HG02610 (cell line): ENCODE data around the gene WDR48.

Experiments
- ATAC-seq: cut with Tn5 transposase; IDR thresholded peaks from one replicate; pipeline ENCODE4 v1.9.1; 2021; ENCODE audit warnings: mild to moderate bottlenecking, moderate library complexity; ENCODE audit not compliant: unreplicated experiment

The WDR48 gene

DNA sequence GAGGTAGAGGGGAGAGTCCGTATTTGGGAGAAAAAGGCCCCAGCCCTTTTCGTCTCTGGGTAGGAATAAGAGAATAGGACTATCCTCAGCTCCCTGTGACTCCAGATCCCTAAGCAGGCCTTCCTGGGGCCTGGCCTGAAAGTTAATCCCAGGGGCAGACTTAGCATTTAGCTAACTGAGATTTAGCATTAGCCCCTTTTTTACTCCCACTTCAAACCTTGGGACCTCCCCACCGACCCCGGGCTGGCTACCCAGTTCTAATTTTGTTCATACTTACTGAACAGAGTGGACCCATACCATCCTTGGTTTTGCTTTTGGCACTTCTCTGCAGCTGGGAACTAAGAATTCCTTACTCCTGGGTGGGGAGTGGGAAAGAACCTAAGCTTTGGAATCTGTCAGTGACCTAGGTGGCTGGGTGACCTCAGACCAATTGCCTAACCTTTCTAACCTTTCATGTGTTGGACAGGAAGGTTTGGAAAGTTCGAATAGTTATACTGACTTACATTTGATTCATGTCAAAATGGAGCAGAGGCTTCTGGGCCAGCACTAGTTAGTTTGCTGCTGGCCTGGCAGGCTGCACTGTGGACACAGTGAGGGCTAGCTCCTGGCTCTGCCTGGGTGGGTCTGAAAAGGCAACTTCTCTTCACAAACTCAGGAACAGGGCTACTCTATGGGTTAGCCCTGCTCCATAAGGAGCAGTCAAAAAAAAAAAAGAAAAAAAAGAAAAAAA, 67.3 kb downstream of the WDR48 start:
- ATAC-seq = no peak

DNA sequence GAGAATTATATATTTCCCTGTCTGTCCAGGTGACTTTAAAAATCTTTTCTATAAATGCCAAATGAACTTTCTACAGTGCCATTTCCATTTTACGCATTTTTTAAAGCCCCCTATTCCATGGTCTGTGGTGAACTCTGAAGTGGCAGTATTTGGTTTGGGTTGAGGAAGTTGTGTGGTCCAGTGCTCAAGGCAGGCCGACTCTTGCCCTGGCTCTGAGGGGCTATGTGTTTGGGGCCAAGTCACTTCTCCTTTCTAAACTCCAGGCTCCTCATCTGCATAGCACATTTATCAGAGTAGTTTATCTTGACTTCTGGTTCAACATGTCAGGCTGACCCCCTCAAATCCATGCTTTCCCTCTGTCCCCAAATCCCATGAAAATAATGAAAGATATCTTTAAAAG, 69.8 kb downstream of the WDR48 start:
- no peak for ATAC-seq

DNA sequence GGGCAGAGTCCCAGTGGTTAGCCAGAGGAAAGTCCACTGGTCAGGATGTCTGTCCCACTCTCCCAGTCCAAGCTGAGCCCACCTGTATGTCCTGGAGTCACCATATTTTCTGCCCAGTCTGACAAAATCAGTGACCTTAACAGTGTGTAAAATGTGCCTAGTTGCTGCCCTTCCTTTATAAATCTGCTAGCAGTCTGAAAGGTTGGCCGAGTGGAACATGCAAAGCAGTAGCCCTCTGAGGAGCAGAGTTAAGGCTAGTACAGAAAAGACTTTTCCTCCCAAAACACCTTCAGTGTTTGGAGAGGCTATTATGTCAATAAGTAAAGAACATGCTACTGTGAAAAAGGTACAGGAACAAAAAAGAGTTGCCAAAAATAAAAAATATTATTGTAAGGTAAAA, 71.0 kb downstream of the WDR48 start:
- ATAC-seq = peak; percentile 74

DNA sequence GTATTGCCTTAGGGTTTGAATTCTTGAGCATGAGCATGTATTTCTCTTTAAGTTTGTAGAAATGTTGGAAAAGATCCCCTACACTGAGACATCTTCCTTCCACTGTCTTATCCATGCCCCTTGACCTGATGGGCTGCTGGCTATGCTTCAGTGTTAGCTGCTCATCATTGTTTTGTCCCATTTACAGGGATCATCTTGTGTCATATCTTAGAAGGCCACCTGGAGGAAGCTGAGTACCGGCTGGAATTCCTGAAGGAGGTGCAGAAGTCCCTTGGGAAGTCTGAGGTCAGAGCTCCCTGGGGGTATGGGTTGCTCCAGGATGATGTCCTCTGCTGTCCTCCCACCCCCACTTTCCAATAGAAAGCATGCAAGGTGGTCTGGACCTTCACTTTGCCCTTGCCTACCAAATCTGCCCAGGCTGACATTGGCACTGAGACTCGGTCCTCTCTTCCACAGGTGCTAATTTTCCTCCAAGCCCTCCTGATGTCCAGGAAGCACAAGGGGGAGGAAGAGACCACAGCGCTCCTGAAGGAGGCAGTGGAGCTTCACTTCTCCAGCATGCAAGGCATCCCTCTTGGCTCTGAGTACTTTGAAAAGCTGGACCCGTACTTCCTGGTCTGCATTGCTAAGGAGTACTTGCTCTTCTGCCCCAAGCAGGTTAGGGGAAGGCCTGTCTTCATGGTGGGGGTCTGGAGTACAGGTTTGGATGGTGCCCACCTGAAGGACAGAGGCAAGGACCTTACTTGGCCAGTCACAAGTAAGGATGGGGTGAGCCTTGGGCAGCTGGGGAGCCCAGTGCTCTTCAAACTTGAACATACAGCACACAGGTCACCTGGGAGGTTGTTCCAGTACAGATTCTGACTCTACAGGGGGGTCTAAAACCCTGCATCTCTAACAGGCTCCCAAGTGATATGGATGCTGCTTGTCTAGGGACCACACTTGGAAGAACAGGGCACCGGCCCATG, 73.3 kb downstream of the WDR48 start:
- no peak for ATAC-seq

DNA sequence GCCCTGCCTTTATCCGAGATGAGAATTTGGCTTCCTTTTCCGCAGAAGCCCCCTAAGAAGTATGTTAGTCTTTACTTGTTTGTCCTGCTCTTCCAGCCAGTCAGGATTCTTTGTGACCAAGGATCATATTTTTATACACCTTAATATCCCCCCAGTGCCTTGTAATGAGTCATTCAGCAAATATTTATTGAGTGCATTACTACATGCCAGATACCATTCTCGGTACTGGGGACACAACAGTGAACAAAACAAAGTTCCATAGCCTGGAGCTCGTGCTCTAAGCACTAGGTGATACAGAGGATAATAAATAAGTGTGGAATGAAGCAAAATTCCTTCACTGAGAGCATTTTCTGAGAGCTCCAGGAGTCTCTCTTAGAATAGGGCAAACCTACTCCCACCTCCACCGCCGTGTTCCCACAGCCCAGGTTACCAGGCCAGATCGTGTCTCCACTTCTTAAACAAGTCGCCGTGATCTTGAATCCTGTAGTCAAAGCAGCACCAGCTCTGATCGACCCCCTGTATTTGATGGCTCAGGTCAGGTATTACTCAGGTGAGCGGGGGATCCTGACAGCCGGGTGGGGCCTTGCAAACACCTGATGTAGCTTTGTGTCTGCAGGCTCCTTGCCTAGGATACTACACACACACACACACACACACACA, 74.2 kb downstream of the WDR48 start:
- ATAC-seq = no peak

DNA sequence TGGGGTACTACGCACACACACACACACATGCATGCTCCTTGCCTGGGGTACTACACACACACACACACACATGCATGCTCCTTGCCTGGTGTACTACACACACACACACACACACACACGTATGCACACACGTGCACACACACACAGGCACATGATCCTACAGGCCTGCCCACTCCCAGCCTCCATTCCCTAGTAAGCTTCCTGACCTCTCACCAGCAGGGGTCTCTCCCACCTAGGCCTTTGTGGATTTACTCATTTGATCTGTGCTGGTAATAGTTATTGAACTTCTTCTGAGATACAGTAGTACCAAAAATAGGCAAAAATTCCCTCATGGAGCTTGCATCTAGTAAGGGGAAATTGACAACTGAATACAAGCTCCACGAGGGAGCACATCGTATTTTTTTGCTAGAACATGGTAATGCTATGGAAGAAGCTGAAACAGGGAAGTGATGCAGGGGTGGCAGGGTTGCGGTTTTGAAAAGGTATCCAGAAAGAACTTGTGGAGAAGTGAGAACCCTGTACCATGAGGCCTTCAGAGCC, 74.8 kb downstream of the WDR48 start:
- no peak for ATAC-seq

DNA sequence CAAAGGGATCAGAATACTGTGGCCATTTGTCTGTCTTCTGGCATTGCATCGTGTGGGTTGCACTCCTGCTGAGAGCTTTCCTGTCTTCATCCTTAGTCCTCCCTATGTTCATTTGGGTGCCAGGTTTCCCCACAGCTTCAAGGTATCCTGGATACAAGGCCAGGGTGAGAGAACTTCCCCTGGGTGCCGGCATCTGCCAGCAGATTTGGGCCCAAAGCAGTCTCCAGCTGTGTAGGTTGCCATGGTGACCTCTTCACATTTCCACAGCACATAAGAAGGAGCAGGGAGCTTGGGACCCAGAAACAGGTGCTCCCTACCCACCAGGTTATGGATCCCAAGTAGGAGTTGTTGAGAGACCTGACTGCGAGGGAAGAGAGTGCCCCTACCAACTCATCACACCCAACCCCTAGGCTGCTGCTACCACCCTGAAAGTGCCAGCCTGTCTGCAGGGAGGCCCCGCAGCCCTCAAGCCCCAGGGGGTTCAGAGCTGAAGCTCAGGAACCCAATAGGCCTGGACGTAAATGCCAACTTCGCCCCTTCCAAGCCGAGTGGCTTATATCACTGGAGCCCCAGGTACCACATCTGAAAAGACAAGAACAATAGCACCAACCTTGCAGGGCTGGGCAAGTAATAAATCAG, 75.6 kb downstream of the WDR48 start:
- no peak for ATAC-seq

DNA sequence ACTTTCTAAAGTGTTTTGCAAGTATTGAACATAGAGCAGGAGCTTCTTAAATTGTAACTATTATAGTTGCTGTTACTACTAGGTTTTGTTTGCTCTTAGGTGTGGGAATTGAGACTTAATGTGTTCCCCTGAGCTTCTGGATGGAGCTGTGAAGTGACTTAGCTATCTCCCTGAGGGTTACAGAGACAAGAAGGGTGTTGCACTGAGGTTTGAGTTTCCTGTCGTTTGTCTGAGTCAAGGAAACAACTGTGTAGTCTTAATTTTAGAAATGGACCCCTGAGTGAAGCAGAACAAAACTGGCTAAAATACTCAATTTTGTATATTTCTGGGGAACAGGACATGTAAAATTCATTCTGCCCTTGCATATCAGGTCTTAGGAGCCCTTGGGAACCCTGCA, 76.1 kb downstream of the WDR48 start:
- no peak for ATAC-seq

DNA sequence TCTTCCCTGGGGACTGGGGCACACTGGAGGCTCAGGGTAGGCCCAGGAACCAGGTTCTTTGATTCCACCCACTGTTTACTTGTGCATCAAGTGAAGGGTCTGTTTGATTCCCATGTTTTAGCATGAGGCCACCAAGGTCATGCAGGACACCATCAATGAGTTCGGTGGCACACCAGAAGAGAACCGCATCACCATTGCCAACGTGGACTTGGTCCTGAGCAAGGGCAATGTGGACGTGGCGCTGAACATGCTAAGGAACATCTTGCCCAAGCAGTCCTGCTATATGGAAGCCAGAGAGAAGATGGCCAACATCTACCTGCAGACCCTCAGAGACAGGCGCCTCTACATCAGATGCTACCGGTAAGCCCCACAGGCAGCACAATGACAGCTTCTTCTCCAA, 77.1 kb downstream of the WDR48 start:
- no peak for ATAC-seq

DNA sequence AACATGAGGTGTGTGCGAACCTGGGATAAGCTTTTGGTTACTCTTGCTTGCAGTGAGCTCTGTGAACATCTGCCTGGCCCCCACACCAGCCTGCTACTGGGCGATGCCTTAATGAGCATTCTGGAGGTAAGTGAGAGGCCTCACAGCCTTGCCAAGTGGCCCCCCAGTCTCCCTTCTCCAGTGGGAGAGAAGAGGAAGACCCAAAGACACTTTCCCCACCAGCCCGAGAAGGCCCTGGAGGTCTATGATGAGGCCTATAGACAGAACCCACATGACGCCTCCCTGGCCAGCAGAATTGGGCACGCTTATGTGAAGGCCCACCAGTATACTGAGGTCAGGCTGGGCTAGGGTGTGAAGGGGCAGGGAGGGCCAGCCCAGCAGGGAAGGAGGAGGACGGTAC, 78.2 kb downstream of the WDR48 start:
- no peak for ATAC-seq

DNA sequence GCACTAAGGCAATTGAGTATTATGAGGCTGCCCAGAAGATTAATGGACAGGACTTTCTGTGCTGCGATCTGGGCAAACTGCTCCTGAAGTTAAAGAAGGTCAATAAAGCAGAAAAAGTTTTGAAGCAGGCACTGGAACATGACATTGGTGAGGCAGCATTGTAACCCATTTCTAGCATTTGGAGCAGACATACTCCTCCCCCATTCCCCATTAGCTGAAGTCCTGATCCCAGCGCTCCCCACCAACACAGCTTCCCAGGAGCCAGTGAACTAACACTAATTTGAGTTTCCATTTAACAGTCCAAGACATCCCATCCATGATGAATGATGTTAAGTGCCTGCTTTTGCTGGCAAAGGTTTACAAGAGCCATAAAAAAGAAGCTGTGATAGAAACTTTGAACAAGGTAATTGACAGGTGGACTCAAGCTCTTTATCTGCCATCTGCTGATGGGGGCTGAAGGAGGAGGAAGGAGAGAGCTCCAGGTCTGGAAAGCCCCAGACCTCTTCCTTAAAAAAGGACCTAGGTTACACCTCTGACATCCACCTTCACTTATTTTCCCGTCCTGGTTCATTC, 79.0 kb downstream of the WDR48 start:
- no peak for ATAC-seq

DNA sequence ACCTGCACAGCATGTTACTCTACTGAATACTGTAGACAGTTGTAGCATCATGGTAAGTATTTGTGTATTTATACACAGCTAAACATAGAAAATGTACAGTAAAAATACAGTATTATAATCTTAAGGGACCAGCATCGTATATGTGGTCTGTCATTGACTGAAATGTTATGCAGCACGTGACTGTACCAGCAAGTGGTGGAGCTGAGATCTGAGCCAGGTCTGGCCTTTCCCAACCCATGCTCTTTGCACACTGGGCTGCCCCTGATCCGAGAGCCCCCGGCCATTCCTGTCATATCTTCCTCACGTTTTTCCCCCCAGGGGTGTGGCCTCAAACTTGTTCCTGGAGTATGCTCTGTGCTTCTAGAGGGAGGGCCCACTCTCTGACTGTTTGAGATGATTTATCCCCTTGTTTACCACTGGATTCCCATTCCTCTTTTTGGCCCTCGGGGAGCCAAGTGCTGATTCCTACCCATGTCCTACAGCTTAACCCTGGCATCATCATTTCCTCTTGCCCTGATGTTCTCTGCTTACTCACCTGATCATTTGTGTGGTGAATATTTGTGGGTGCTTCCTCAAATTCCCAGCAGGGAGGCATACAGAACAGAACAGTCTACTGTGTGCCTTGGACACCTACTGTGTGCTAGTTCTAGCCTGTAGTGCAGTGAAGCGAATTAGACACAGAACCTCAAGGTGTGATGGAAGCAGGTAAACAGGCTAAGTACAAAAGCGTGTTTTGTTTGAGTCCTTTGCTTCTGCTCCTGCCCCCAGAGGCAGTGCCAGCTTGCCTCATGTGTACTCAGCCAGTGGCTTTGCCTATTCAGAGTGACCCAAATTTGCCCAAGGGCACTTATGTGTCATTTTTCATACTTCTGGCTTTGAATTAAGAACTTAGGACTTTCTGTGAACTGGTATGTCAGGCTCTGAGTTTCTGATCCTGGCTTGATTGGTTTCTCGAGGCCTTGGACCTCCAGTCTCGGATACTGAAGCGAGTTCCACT, 80.6 kb downstream of the WDR48 start:
- no peak for ATAC-seq

DNA sequence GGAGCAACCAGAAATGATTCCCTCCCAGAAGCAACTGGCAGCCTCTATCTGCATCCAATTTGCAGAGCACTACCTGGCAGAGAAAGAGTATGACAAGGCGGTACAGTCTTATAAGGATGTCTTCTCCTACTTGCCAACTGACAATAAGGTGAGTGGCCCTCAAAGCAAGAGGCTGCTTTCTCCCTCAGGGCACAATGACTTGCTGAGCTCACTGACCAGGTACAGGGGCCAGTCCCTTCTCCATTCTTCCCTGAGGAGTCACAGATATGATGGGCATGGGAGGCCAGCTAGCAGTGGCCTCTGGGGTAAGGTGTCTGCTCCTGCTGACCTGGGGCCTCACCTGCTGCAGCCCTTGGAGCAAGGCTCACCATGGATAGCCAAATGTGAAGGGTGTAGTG, 81.3 kb downstream of the WDR48 start:
- ATAC-seq = no peak

DNA sequence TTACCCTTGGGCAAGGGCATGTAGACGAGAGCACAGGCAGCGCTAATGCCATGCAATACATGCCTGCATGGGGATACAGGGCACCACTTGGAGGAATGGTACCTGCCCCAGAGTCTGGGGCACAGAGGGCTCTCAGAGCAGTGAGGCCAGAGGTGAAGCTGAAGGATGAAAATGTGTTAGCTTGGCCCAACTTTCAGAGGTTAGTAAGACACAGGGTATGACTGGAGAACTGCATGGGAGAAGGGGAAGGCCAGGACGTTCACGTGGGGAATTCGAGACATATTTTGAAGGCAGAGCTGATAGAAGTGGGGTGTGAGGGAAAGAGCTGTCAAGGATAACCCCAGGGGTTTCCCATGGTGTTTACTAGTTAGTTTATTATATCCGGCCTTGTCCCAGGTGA, 82.0 kb downstream of the WDR48 start:
- ATAC-seq = no peak

DNA sequence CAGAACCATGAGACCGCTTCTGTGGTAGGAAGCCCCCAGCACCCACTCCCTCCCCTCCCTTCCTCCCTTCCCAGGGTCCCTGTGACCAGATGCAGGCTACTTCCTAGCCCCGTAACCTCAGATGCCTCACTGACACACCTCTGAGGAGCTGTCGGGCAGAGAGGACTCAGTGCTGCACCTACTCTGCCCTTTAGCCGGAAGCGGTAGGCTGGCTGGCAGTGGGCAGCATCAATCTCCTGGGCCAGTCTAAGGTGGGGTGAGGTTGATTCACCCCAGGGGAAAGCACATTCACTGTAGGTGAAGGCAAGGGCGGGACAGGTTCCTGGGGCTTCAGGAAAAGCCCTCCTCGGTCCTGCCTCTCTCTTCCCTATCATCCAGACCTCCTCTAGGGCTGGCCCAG, 82.5 kb downstream of the WDR48 start:
- ATAC-seq = no peak

DNA sequence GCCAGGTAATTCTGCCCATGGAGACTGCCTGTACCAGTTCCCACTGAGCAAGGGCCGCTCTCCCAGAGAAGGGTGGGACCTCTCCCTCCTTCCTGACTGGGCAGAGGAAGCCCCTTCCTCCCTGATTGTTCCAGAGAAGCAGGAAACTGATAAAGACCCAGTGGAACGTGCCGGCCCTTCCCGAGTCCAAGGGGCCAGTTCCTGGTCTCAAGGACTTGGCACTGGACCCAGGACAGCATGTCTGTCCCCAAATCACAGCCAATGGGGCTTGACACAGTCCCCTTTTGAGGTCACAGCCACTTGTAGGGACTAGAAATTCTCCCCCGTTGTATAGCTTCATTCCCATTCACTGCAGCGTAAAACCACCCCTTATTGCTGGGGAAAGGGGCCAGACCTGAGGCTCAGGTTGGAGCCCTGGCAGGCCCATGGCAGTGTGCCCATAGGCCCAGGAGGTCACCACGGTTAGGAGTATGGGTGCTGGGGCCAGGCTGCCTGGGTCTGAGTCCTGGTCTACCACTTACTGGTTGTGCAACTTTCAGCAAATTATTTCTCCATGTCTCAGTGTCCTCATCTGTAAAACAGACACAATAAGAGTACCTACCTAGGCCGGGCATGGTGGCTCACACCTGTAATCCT, 83.5 kb downstream of the WDR48 start:
- ATAC-seq = no peak

DNA sequence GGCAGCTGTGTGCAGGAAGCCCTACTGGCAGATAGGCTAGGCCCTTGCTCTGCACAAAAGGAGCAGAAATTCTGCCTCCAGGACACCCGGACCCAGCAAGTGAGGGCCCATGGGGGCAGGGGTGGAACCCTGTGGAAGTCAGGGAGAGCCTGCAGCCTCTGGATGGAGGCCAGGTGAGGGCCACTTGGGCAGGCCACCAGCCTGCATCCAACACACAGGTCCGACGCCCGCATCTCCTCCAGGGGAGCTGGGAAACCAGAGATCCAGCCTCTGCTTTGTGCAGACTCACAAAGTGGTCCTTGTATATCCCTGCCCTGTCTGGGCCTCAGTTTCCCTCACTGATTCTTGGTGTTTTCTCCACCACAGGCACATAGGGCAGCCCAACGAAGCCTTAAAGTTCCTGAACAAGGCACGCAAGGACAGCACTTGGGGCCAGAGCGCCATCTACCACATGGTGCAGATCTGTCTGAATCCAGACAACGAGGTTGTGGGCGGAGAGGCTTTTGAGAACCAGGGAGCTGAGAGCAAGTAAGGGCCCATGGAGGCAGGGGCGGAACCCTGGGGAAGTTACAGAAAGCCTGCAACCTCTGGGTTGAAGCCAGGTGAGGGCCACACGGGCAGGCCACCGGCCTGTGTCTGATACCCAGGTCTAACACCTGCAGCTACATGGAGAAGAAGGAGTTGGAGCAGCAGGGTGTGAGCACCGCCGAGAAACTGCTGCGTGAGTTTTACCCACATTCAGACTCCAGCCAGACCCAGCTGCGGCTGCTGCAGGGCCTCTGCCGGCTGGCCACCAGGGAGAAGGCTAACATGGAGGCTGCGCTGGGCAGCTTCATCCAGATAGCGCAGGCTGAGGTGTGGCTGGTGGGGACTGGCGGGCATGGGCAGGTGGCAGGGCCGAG, 85.0 kb downstream of the WDR48 start:
- ATAC-seq = no peak

DNA sequence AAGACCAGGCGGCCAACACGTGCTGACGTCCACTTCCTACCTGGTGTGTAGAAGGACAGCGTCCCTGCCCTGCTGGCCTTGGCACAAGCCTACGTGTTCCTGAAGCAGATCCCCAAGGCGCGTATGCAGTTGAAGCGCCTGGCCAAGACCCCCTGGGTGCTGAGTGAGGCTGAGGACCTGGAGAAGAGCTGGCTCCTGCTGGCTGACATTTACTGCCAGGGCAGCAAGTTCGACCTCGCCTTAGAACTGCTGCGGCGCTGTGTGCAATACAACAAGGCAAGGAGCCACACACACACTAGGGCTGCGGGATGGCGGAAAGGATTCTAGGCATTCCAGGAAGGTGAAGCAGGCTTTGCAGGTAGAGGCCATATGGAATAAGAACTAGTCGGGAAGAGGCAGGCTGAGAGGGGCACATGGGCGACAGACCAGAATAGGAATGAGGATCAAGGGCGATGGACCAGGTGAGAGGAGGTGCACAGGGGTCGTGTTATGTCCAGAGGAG, 85.7 kb downstream of the WDR48 start:
- ATAC-seq = no peak
